Osteocyte (in vitro differentiated cells): ENCODE data around the gene MLC1. TPM values are rescaled to one million over a fixed set of nuclear protein-coding genes. Genes with fewer than 3 reads are reported as not detected.
A peak's percentile ranks its signal among the peaks of the same experiment; 100 is the strongest.

Experiments
- DNase-seq: peaks from one replicate; pipeline ENCODE4 v3.0.0; 2021; ENCODE audit warnings: mixed read lengths; ENCODE audit not compliant: unreplicated experiment; ENCODE audit errors: extremely low spot score
- H3K27ac Mint-ChIP-seq: one replicate; pipeline ENCODE4 v1.8.0; 2021; ENCODE audit warnings: mild to moderate bottlenecking, mixed read lengths; ENCODE audit not compliant: unreplicated experiment
- H3K27me3 Mint-ChIP-seq: one replicate; pipeline ENCODE4 v1.8.0; 2021; ENCODE audit warnings: mixed read lengths; ENCODE audit not compliant: unreplicated experiment
- H3K36me3 Mint-ChIP-seq: one replicate; pipeline ENCODE4 v1.8.0; 2021; ENCODE audit warnings: mixed read lengths; ENCODE audit not compliant: unreplicated experiment
- H3K4me1 Mint-ChIP-seq: one replicate; pipeline ENCODE4 v1.8.0; 2021; ENCODE audit warnings: mixed read lengths; ENCODE audit not compliant: unreplicated experiment
- H3K4me3 Mint-ChIP-seq: one replicate; pipeline ENCODE4 v1.8.0; 2021; ENCODE audit warnings: mild to moderate bottlenecking, moderate library complexity, mixed read lengths; ENCODE audit not compliant: unreplicated experiment
- H3K9me3 Mint-ChIP-seq: one replicate; pipeline ENCODE4 v1.8.0; 2021; ENCODE audit warnings: mixed read lengths; ENCODE audit not compliant: unreplicated experiment
- total RNA-seq: library from RNA; stranded (reverse); gene quantifications from 2 replicates; pipeline ENCODE4 v1.2.1, GENCODE V29; 2021
- TF ChIP-seq, protein P1 (sequence below): fragments of 200-600 bp; sonication (generic); IDR thresholded peaks from 2 replicates; pipeline ENCODE4 v1.5.0; 2021; ENCODE audit warnings: antibody characterized with exemption, mild to moderate bottlenecking, moderate library complexity

MLC1 gene
- total RNA-seq, 1 donor from 2014 or later = not detected

DNA sequence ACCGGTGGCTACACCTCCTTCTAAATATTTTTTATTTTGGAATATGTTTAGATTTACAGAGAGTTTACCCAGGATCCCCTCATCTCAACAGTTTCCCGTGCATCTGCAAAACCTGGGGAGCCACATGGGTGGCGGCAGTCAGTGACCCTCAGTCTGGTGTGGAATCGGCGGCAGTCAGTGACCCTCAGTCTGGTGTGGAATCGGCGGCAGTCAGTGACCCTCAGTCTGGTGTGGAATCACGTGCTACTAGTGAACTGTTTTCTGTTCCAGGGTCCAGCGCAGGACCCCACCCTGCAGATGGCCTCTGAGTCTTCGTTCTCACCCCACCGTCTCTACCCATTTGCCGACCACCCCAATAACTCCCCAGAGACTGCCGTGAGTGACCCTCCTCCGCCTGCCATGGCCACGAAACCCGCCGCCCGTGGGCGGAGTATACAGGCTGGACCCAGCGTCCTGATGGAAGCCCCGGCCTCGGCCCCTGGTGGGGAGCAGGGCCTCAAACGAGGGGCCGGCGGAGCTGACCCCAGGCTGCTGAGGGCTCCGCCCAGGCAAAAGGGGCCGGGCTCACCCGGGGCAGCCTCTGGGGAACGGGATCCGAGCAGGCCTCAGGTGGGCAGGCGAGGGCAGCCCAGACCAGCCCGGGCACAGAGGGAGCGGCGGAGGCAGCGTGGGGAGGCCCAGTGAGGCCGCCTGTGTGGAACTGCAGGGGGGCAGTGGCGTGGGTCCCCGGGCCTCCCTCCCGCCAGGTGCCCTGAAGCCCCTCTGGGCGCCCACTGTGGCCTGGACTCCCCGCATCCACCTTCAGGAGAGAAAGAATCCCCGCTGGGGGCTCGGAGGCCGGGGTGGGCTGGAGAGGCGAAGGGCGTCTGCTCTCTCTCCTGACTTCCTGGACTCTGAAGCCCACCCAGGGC, 75.2 kb downstream of the MLC1 start:
- Mint-ChIP-seq H3K4me1 (peaks cover 20% of the 10 kb centered on the region), H3K36me3 (no peaks in the 10 kb centered on the region), H3K27ac (no peak overlapping the region), H3K27me3 (peaks cover 3% of the 10 kb centered on the region), H3K9me3 (no peaks in the 10 kb centered on the region), H3K4me3 (no peak overlapping the region)
- peak; percentile 86 for DNase-seq
- TF ChIP-seq, protein P1, sequence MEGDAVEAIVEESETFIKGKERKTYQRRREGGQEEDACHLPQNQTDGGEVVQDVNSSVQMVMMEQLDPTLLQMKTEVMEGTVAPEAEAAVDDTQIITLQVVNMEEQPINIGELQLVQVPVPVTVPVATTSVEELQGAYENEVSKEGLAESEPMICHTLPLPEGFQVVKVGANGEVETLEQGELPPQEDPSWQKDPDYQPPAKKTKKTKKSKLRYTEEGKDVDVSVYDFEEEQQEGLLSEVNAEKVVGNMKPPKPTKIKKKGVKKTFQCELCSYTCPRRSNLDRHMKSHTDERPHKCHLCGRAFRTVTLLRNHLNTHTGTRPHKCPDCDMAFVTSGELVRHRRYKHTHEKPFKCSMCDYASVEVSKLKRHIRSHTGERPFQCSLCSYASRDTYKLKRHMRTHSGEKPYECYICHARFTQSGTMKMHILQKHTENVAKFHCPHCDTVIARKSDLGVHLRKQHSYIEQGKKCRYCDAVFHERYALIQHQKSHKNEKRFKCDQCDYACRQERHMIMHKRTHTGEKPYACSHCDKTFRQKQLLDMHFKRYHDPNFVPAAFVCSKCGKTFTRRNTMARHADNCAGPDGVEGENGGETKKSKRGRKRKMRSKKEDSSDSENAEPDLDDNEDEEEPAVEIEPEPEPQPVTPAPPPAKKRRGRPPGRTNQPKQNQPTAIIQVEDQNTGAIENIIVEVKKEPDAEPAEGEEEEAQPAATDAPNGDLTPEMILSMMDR = no peak

Other genes starting within 250 kb of the MLC1 start
- gene ZBED4, start 231.6 kb downstream of the MLC1 start, total RNA-seq = 17.2 and 17.3 TPM in 2 replicates
- 27.1 and 27.9 TPM in 2 replicates for gene ALG12, start 167.0 kb downstream of the MLC1 start, total RNA-seq
- 54.9 and 55.5 TPM in 2 replicates for gene CRELD2, start 166.8 kb downstream of the MLC1 start, total RNA-seq
- gene PIM3, start 124.7 kb downstream of the MLC1 start, total RNA-seq = 18.6 TPM in 2 replicates
- not detected in 2 replicates for gene IL17REL, start 72.7 kb downstream of the MLC1 start, total RNA-seq
- gene TTLL8, start 27.1 kb downstream of the MLC1 start, total RNA-seq = not detected in 2 replicates
- gene MOV10L1, start 4.6 kb upstream of the MLC1 start, total RNA-seq = 0.97 and 1.4 TPM in 2 replicates
- gene PANX2, start 85.3 kb upstream of the MLC1 start, total RNA-seq = 1.5 and 1.6 TPM in 2 replicates
- gene TRABD, start 100.5 kb upstream of the MLC1 start, total RNA-seq = 24.3 and 25.9 TPM in 2 replicates
- gene SELENOO, start 115.6 kb upstream of the MLC1 start, total RNA-seq = 23.9 and 25.0 TPM in 2 replicates
- gene TUBGCP6, start 159.6 kb upstream of the MLC1 start, total RNA-seq = 52.5 and 55.7 TPM in 2 replicates
- 37.7 and 38.3 TPM in 2 replicates for gene HDAC10, start 165.8 kb upstream of the MLC1 start, total RNA-seq
- gene MAPK12, start 176.3 kb upstream of the MLC1 start, total RNA-seq = 24.8 and 27.3 TPM in 2 replicates
- gene MAPK11, start 185.0 kb upstream of the MLC1 start, total RNA-seq = 6.4 and 6.9 TPM in 2 replicates
- gene PLXNB2, start 222.2 kb upstream of the MLC1 start, total RNA-seq = 347 and 362 TPM in 2 replicates
- 10.4 and 10.8 TPM in 2 replicates for gene DENND6B, start 241.6 kb upstream of the MLC1 start, total RNA-seq